GM23248 (cell line): Measurements from ENCODE around the gene DPP10. TPM values are rescaled to one million over a fixed set of nuclear protein-coding genes. Genes with fewer than 3 reads are reported as not detected.

Experiments
- DNase-seq: peaks from one replicate; pipeline ENCODE4 v3.0.0-alpha.2; 2015
- H2AFZ ChIP-seq: fragments of 200-600 bp; sonication (generic); 2 replicates; pipeline ENCODE4 v1.6.1; 2016; ENCODE audit warnings: antibody characterized with exemption
- H3F3A ChIP-seq: fragments of 200-600 bp; sonication (generic); 2 replicates; pipeline ENCODE4 v1.6.1; 2016; ENCODE audit warnings: mild to moderate bottlenecking, antibody characterized with exemption, mixed run types; ENCODE audit not compliant: insufficient read depth
- H3K27ac ChIP-seq: fragments of 200-600 bp; sonication (generic); 2 replicates; pipeline ENCODE4 v1.5.1; 2016; ENCODE audit warnings: mild to moderate bottlenecking
- H3K27me3 ChIP-seq: fragments of 200-600 bp; sonication (generic); replicated peaks from 2 replicates; pipeline ENCODE4 v1.6.1; 2016; ENCODE audit warnings: mild to moderate bottlenecking; ENCODE audit not compliant: insufficient read depth
- H3K36me3 ChIP-seq: fragments of 200-600 bp; sonication (generic); 2 replicates; pipeline ENCODE4 v1.6.1; 2016; ENCODE audit warnings: low read depth, mild to moderate bottlenecking
- H3K4me1 ChIP-seq: fragments of 200-600 bp; sonication (generic); 2 replicates; pipeline ENCODE4 v1.6.1; 2016; ENCODE audit warnings: mild to moderate bottlenecking; ENCODE audit not compliant: insufficient read depth
- H3K4me2 ChIP-seq: fragments of 200-600 bp; sonication (generic); one replicate; pipeline ENCODE4 v1.6.1; 2016; ENCODE audit warnings: mild to moderate bottlenecking; ENCODE audit not compliant: unreplicated experiment
- H3K4me3 ChIP-seq: fragments of 200-600 bp; sonication (generic); 2 replicates; pipeline ENCODE4 v1.5.1; 2016; ENCODE audit warnings: mild to moderate bottlenecking
- H3K79me2 ChIP-seq: fragments of 200-600 bp; sonication (generic); 2 replicates; pipeline ENCODE4 v1.6.1; 2016; ENCODE audit warnings: mild to moderate bottlenecking; ENCODE audit not compliant: insufficient read depth
- H3K9ac ChIP-seq: fragments of 200-600 bp; sonication (generic); 2 replicates; pipeline ENCODE4 v1.6.1; 2016; ENCODE audit warnings: mild to moderate bottlenecking
- H3K9me2 ChIP-seq: fragments of 200-600 bp; sonication (generic); 2 replicates; pipeline ENCODE4 v1.6.1; 2016; ENCODE audit warnings: mixed run types, mild to moderate bottlenecking, moderate library complexity; ENCODE audit not compliant: insufficient read depth
- H3K9me3 ChIP-seq: fragments of 200-600 bp; sonication (generic); one replicate; pipeline ENCODE4 v1.6.1; 2017; ENCODE audit warnings: low read depth
- H4K20me1 ChIP-seq: fragments of 200-600 bp; sonication (generic); 2 replicates; pipeline ENCODE4 v1.6.0; 2016; ENCODE audit not compliant: insufficient read depth
- EZH2 ChIP-seq: fragments of 200-600 bp; sonication (generic); IDR thresholded peaks from 2 replicates; pipeline ENCODE4 v1.6.1; 2018; ENCODE audit warnings: antibody characterized with exemption, mild to moderate bottlenecking; ENCODE audit not compliant: insufficient read depth, poor library complexity, severe bottlenecking
- EZH2phosphoT487 ChIP-seq: fragments of 200-600 bp; sonication (generic); IDR thresholded peaks from 2 replicates; pipeline ENCODE4 v1.6.1; 2018; ENCODE audit warnings: antibody characterized with exemption, moderate library complexity, mild to moderate bottlenecking, low read depth; ENCODE audit not compliant: insufficient read depth
- WGBS, 2 experiments: methylation state at CpG; one replicate each; pipeline ENCODE4 v1.1.6; 2015 to 2017; ENCODE audit warnings: low lambda C conversion rate in 2 of 2, low coverage in 1 of 2; ENCODE audit errors: missing lambda C conversion rate in 2 of 2; 5-methylcytosine and 5-hydroxymethylcytosine counted together
- in situ Hi-C: fragments of 300-500 bp; cut with MboI; formaldehyde crosslinking; loops from 2 replicates; pipeline ENCODE4 v1.15.0; 2020
- polyA plus RNA-seq: library from polyadenylated mRNA; unstranded; fragments of >200 nt; fragmentation: Nextera tagmentation; extraction: Ambion mirVana; gene quantifications from 2 replicates; pipeline ENCODE4 v1.2.1, GENCODE V29; 2016
- total RNA-seq: library from RNA; depleted of rRNA; stranded (reverse); fragments of >200 nt; shearing (Covaris generic); gene quantifications from 2 replicates; pipeline ENCODE4 v1.2.3, GENCODE V29; 2014

Gene DPP10
- total and polyA plus RNA-seq, 2 experiments from 2014 or later, result not detected

DNA sequence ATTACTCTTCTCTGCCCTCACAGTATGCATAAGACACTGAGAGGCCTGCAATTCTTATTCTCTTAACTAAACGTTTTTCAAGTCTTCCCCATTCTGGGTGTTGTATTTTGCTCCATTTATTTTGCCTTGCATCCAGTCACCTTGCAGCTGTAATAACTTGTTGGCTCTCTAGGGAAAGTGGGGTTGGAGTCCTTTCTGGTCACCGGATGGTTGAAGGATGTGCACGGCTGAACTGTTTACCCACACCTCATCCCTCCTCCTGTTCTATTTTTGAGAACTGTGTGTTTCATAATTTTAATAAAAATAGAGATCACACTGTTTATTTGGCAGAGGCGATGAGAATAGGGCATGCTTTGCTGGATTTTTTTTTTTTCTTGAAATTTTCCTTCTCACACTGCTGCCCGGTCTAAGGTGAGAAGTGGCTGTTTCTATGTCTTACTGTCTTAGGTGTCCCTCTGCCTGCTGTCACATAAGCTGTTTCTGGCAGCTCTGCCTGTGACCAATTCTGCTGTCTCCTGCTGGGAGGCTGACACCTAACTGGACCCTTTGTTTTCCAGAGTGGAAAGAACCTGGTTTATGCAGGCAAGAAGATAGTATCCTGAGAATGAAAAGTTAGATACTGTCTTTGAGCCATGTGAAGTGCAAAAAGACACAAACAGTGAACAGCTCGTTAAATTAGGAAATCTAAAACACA, 342.6 kb downstream of the DPP10 start:
- no peaks in the 10 kb centered on the region for H3K36me3 ChIP-seq
- 10 to 17% methylated on average over 6 of the region's 6 CpGs for WGBS, 2 experiments
- no peak for TF ChIP-seq EZH2phosphoT487
- TF ChIP-seq EZH2, result no peak
- H3K4me3 ChIP-seq, result no peak overlapping the region
- no peaks in the 10 kb centered on the region for H3K79me2 ChIP-seq
- H3K9me2 ChIP-seq, result no peaks in the 10 kb centered on the region
- no peak overlapping the region for H3K9ac ChIP-seq
- no peak for DNase-seq
- H2AFZ ChIP-seq, result no peak overlapping the region
- H3K27ac ChIP-seq, result no peak overlapping the region
- in situ Hi-C loops, result no loop called here
- H3K9me3 ChIP-seq, result no peaks in the 10 kb centered on the region
- H3K27me3 ChIP-seq, result no peaks in the 10 kb centered on the region
- H3K4me1 ChIP-seq, result no peaks in the 10 kb centered on the region
- H3F3A ChIP-seq, result no peaks in the 10 kb centered on the region
- H3K4me2 ChIP-seq, result no peak overlapping the region
- no peaks in the 10 kb centered on the region for H4K20me1 ChIP-seq

DNA sequence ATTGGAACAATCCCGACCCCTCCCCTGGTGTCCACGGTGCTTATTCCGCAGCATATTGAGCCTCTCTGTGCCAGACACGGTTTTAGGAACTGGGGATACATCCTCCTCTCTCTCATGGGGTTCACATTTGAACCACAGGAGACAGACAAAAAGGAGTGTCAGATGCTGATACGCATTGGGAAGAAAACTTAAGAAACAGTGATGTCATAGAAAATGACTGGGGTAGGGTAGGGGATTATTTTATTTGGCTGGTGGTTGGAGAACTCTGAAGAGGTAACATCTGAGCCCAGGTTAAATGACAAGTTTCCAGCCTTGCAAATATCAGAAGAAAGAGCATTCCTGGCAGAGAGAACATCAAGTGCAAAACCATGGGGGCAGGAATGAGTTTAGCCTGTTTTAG, 344.5 kb downstream of the DPP10 start:
- TF ChIP-seq EZH2phosphoT487 (no peak), EZH2 (no peak)
- H2AFZ ChIP-seq, result no peak overlapping the region
- H3F3A ChIP-seq, result no peaks in the 10 kb centered on the region
- H3K9me2 ChIP-seq, result no peaks in the 10 kb centered on the region
- 15 to 17% methylated on average over 5 of the region's 5 CpGs for WGBS, 2 experiments
- H4K20me1 ChIP-seq, result no peaks in the 10 kb centered on the region
- no peak overlapping the region for H3K27ac ChIP-seq
- in situ Hi-C loops, result no loop called here
- no peaks in the 10 kb centered on the region for H3K36me3 ChIP-seq
- no peak overlapping the region for H3K4me3 ChIP-seq
- H3K4me1 ChIP-seq, result no peaks in the 10 kb centered on the region
- no peaks in the 10 kb centered on the region for H3K79me2 ChIP-seq
- no peak overlapping the region for H3K4me2 ChIP-seq
- no peaks in the 10 kb centered on the region for H3K9me3 ChIP-seq
- H3K9ac ChIP-seq, result no peak overlapping the region
- no peak for DNase-seq
- no peaks in the 10 kb centered on the region for H3K27me3 ChIP-seq

DNA sequence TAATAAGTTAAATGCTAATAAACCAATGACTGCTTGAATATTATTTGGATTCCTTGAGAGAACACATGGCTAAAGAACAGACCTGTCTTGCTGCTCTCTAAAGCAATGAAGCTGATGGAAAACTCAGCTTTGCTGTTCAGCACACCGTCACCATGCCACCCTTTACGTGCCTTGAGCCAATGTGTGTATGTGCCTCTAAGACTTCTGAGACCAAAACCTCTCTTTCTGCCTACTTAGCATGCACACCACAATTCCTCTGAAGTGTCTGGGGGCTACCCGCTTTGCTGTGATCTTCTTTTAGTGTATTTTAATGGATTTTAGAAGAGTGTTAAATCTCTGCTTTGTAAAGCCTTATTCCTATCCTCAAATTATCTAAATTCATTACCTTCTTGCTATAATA, 345.0 kb downstream of the DPP10 start:
- TF ChIP-seq EZH2phosphoT487 (no peak), EZH2 (no peak)
- in situ Hi-C loops, result no loop called here
- H3K79me2 ChIP-seq, result no peaks in the 10 kb centered on the region
- no peaks in the 10 kb centered on the region for H3K36me3 ChIP-seq
- H3K4me1 ChIP-seq, result no peaks in the 10 kb centered on the region
- no peak overlapping the region for H3K4me2 ChIP-seq
- H3F3A ChIP-seq, result no peaks in the 10 kb centered on the region
- H3K4me3 ChIP-seq, result no peak overlapping the region
- no peaks in the 10 kb centered on the region for H3K9me2 ChIP-seq
- no peak overlapping the region for H3K27ac ChIP-seq
- H2AFZ ChIP-seq, result no peak overlapping the region
- no peaks in the 10 kb centered on the region for H4K20me1 ChIP-seq
- H3K9me3 ChIP-seq, result no peaks in the 10 kb centered on the region
- no peak overlapping the region for H3K9ac ChIP-seq
- WGBS, 2 experiments, result 10 to 18% methylated on average over 3 of the region's 3 CpGs
- no peak for DNase-seq
- H3K27me3 ChIP-seq, result no peaks in the 10 kb centered on the region

DNA sequence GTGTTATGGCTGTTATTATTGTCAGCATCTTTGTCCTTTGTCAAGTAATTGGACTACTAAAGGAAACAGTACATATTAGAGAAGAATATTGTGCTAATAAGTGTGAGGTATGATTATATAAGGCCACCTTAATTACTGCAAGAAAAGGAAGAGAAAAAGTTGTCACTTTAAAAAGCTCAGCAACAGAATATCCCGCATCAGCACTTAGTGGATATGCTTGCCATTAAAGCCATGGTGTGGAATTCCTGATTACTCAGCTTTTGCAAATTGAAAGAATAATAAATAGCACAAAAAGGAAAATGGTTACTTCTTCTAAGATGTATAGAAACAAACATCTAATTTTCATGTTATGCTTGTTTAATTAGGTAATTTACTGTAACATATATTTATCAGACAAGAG, 347.5 kb downstream of the DPP10 start:
- no peaks in the 10 kb centered on the region for H3K9me2 ChIP-seq
- H3K4me3 ChIP-seq, result no peak overlapping the region
- no peaks in the 10 kb centered on the region for H3K79me2 ChIP-seq
- H2AFZ ChIP-seq, result no peak overlapping the region
- in situ Hi-C loops, result no loop called here
- H4K20me1 ChIP-seq, result no peaks in the 10 kb centered on the region
- H3K4me1 ChIP-seq, result no peaks in the 10 kb centered on the region
- no peak overlapping the region for H3K9ac ChIP-seq
- no peaks in the 10 kb centered on the region for H3K36me3 ChIP-seq
- no peaks in the 10 kb centered on the region for H3F3A ChIP-seq
- no peaks in the 10 kb centered on the region for H3K9me3 ChIP-seq
- 0 to 2% methylated on average over 1 of the region's 1 CpG for WGBS, 2 experiments
- no peak overlapping the region for H3K4me2 ChIP-seq
- no peak overlapping the region for H3K27ac ChIP-seq
- no peaks in the 10 kb centered on the region for H3K27me3 ChIP-seq
- DNase-seq, result no peak
- TF ChIP-seq EZH2 (no peak), EZH2phosphoT487 (no peak)

- H3K36me3 ChIP-seq, result no peaks in the 10 kb centered on the region
- in situ Hi-C loops, result no loop called here
- WGBS, 2 experiments, result 24 to 26% methylated on average over 4 of the region's 4 CpGs
- no peaks in the 10 kb centered on the region for H3K79me2 ChIP-seq
- no peaks in the 10 kb centered on the region for H4K20me1 ChIP-seq
- DNase-seq, result no peak
- H3F3A ChIP-seq, result no peaks in the 10 kb centered on the region
- H3K4me2 ChIP-seq, result no peak overlapping the region
- no peak overlapping the region for H2AFZ ChIP-seq
- TF ChIP-seq EZH2phosphoT487 (no peak), EZH2 (no peak)
- no peak overlapping the region for H3K9ac ChIP-seq
- peaks cover 3% of the 10 kb centered on the region for H3K9me3 ChIP-seq
- no peak overlapping the region for H3K27ac ChIP-seq
- H3K9me2 ChIP-seq, result no peaks in the 10 kb centered on the region
- no peaks in the 10 kb centered on the region for H3K4me1 ChIP-seq
- no peak overlapping the region for H3K4me3 ChIP-seq
- no peaks in the 10 kb centered on the region for H3K27me3 ChIP-seq
Observed at GRCh38 chr2:114797540-114797939, 355.1 kb downstream of the DPP10 start.
